Stimulated activated naive CD8-positive, alpha-beta T cell treated with anti-CD3 and anti-CD28 coated beads, Interleukin-15, Interleukin-2, amounts not matched to agents 100 ng/mL and 50 ng/mL, for 24 hours (primary cell): Measurements from ENCODE around the gene CCDC196.
A peak's percentile ranks its signal among the peaks of the same experiment; 100 is the strongest.
"Not testable (repeated sequence)": the region's sequence is repeated elsewhere in the genome, so short reads cannot be mapped to it uniquely, and the experiment has no call there.

Experiments used
- H3K27ac Mint-ChIP-seq: one replicate; pipeline ENCODE4 v1.8.0; 2021; ENCODE audit warnings: mild to moderate bottlenecking, mixed read lengths
- H3K27me3 Mint-ChIP-seq: one replicate; pipeline ENCODE4 v1.8.0; 2021; ENCODE audit warnings: mixed read lengths
- H3K36me3 Mint-ChIP-seq: one replicate; pipeline ENCODE4 v1.8.0; 2021; ENCODE audit warnings: low read depth, mixed read lengths
- H3K4me1 Mint-ChIP-seq: one replicate; pipeline ENCODE4 v1.8.0; 2021; ENCODE audit warnings: low read depth, mixed read lengths
- H3K4me3 Mint-ChIP-seq: one replicate; pipeline ENCODE4 v1.8.0; 2021; ENCODE audit warnings: mild to moderate bottlenecking, mixed read lengths
- H3K9me3 Mint-ChIP-seq: one replicate; pipeline ENCODE4 v1.8.0; 2021; ENCODE audit warnings: mixed read lengths

The CCDC196 gene

GRCh38 chr14:66507722-66508546, 21.8 kb downstream of the CCDC196 start, which contains the start of gene GPHN:
GPHN (plus strand) TSS chr14:66508147.
- Mint-ChIP-seq H3K27ac (peak within 1 kb of the TSS; percentile 98), H3K4me3 (peak within 1 kb of the TSS; percentile 92), H3K9me3 (no peaks in the 10 kb centered on the region), H3K27me3 (peaks cover 23% of the 10 kb centered on the region), H3K36me3 (peaks cover 2% of the 10 kb centered on the region), H3K4me1 (peaks cover 35% of the 10 kb centered on the region)

- no peaks in the 10 kb centered on the region for H3K36me3 Mint-ChIP-seq
- H3K27ac Mint-ChIP-seq = peak overlapping the region; percentile 98
- peaks cover 26% of the 10 kb centered on the region for H3K27me3 Mint-ChIP-seq
- peaks cover 40% of the 10 kb centered on the region for H3K4me1 Mint-ChIP-seq
- H3K4me3 Mint-ChIP-seq = peak overlapping the region; percentile 92
- H3K9me3 Mint-ChIP-seq = no peaks in the 10 kb centered on the region
Observed at GRCh38 chr14:66508547-66508845, 22.3 kb downstream of the CCDC196 start.

- Mint-ChIP-seq H3K4me3 (peak overlapping the region; percentile 85), H3K36me3 (no peaks in the 10 kb centered on the region), H3K27me3 (peaks cover 27% of the 10 kb centered on the region), H3K9me3 (no peaks in the 10 kb centered on the region), H3K4me1 (peaks cover 41% of the 10 kb centered on the region), H3K27ac (no peak overlapping the region)
Observed at GRCh38 chr14:66508846-66509621, 22.9 kb downstream of the CCDC196 start.

GRCh38 chr14:66509874-66510273, 23.7 kb downstream of the CCDC196 start:
- no peaks in the 10 kb centered on the region for H3K9me3 Mint-ChIP-seq
- peaks cover 41% of the 10 kb centered on the region for H3K4me1 Mint-ChIP-seq
- H3K27me3 Mint-ChIP-seq = peaks cover 27% of the 10 kb centered on the region
- H3K4me3 Mint-ChIP-seq = peak overlapping the region; percentile 85
- no peak overlapping the region for H3K27ac Mint-ChIP-seq
- no peaks in the 10 kb centered on the region for H3K36me3 Mint-ChIP-seq

GRCh38 chr14:66511849-66512248, 25.7 kb downstream of the CCDC196 start:
- Mint-ChIP-seq H3K4me3 (no peak overlapping the region), H3K27me3 (peaks cover 27% of the 10 kb centered on the region), H3K27ac (no peak overlapping the region), H3K36me3 (no peaks in the 10 kb centered on the region), H3K4me1 (peaks cover 32% of the 10 kb centered on the region), H3K9me3 (no peaks in the 10 kb centered on the region)

- peaks cover 26% of the 10 kb centered on the region for H3K27me3 Mint-ChIP-seq
- H3K9me3 Mint-ChIP-seq = no peaks in the 10 kb centered on the region
- peaks cover 26% of the 10 kb centered on the region for H3K4me1 Mint-ChIP-seq
- no peak overlapping the region for H3K4me3 Mint-ChIP-seq
- H3K36me3 Mint-ChIP-seq = no peaks in the 10 kb centered on the region
- H3K27ac Mint-ChIP-seq = no peak overlapping the region
Observed at GRCh38 chr14:66514213-66514612, 28.0 kb downstream of the CCDC196 start.

- no peak overlapping the region for H3K27ac Mint-ChIP-seq
- H3K4me1 Mint-ChIP-seq = peaks cover 11% of the 10 kb centered on the region
- no peaks in the 10 kb centered on the region for H3K9me3 Mint-ChIP-seq
- no peak overlapping the region for H3K4me3 Mint-ChIP-seq
- peaks cover 7% of the 10 kb centered on the region for H3K36me3 Mint-ChIP-seq
- no peaks in the 10 kb centered on the region for H3K27me3 Mint-ChIP-seq
Observed at GRCh38 chr14:66530526-66530925, 44.4 kb downstream of the CCDC196 start.

- Mint-ChIP-seq H3K4me3 (no peak overlapping the region), H3K9me3 (no peaks in the 10 kb centered on the region), H3K36me3 (no peaks in the 10 kb centered on the region), H3K27me3 (no peaks in the 10 kb centered on the region), H3K27ac (no peak overlapping the region), H3K4me1 (peaks cover 21% of the 10 kb centered on the region)
Observed at GRCh38 chr14:66539034-66539433, 52.9 kb downstream of the CCDC196 start.

- Mint-ChIP-seq H3K4me3 (no peak overlapping the region), H3K27me3 (no peaks in the 10 kb centered on the region), H3K36me3 (no peaks in the 10 kb centered on the region), H3K4me1 (peaks cover 21% of the 10 kb centered on the region), H3K9me3 (no peaks in the 10 kb centered on the region), H3K27ac (no peak overlapping the region)
Observed at GRCh38 chr14:66540038-66540437, 53.9 kb downstream of the CCDC196 start.

- Mint-ChIP-seq H3K9me3 (no peaks in the 10 kb centered on the region), H3K27ac (no peak overlapping the region), H3K4me1 (peaks cover 18% of the 10 kb centered on the region), H3K4me3 (no peak overlapping the region), H3K27me3 (no peaks in the 10 kb centered on the region), H3K36me3 (no peaks in the 10 kb centered on the region)
Observed at GRCh38 chr14:66541627-66542026, 55.5 kb downstream of the CCDC196 start.

- Mint-ChIP-seq H3K27ac (no peak overlapping the region), H3K9me3 (no peaks in the 10 kb centered on the region), H3K4me1 (peaks cover 6% of the 10 kb centered on the region), H3K4me3 (no peak overlapping the region), H3K27me3 (no peaks in the 10 kb centered on the region), H3K36me3 (peaks cover 5% of the 10 kb centered on the region)
Observed at GRCh38 chr14:66543996-66544395, 57.8 kb downstream of the CCDC196 start.

GRCh38 chr14:66545191-66545590, 59.0 kb downstream of the CCDC196 start:
- H3K27me3 Mint-ChIP-seq = not testable (repeated sequence)

GRCh38 chr14:66545751-66546150, 59.6 kb downstream of the CCDC196 start:
- not testable (repeated sequence) for H3K9me3 Mint-ChIP-seq, H3K27me3 Mint-ChIP-seq, H3K4me1 Mint-ChIP-seq, H3K27ac Mint-ChIP-seq, H3K4me3 Mint-ChIP-seq, H3K36me3 Mint-ChIP-seq

More at GRCh38 chr14:66545191-66545590, 59.0 kb downstream of the CCDC196 start:
- H3K4me1 Mint-ChIP-seq, H3K9me3 Mint-ChIP-seq, H3K36me3 Mint-ChIP-seq, H3K27ac Mint-ChIP-seq, H3K4me3 Mint-ChIP-seq: not testable (repeated sequence)
